Activated T-helper 1 cell treated with anti-CD3 and anti-CD28 coated beads, Interleukin-2, amount 50 U/mL, for 16 hours (primary cell): ENCODE measurements around the gene PRKCD.

Source experiments
- DNase-seq, 2 donors: peaks; one replicate each; pipeline ENCODE4 v3.0.0-alpha.2; 2020; ENCODE audit warnings: low read depth in 1 of 2, low spot score in 1 of 2

Gene PRKCD

DNA sequence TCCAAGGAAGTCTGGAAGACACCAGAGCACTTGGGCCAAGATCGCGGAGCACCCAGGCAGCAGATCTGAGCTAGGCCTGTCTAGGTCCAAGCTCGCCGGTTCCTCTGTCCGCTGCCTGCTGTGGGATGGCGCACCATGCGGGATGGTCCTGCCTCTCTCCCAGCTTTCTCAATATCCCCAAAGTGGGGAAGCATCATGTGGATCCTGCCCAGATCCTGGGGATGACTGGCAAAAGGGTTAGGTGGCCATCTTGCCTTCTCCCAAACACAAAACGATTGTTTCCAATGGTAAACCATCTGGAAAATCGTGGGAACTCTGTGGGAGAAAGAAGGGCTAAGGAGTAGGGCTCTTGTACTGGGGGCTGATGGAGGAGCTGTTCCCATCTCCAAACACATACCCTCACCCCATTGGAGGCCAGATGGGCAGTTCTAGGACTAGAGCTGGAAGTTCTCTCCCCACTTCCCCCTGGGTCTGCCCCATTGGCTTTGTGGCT, 8.9 kb downstream of the PRKCD start:
- no peak for DNase-seq

DNA sequence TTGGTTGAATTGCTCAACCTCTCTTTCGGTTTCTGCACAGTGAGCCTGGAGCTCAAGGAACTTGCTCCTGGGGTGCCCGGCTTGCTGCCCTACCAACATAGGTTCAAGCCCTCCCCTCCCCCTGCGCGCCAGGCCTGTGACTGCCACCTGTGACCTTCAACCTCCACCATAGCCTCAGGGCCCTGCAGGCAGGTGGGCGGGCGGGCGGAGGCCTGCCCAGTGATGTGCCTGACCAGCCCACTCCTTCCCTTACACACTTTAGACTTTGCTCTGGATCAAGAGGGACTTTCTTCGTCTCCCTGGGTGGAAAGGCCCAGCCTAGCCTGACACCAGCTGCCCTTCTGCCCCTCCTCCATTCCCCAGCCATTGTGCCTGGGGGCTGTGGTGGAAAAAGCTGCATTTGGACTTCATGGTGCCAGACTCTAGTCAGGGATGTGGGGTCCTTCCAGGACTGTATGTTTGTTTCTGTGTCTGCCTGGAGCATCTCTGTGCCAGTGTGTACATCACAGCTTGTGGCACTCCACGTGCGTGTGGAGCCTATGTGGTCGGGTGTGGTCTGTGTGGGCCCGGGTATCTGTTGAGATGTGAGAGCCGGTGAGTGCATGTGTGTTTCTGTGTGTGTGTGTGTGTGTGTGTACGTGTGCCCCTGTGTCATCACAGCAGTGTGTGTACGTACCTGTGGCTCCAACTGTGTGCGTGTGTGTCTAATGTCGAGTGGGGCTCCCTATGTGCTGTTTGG, 9.5 kb downstream of the PRKCD start:
- DNase-seq, result no peak

- no peak for DNase-seq
Measured at GRCh38 chr3:53171064-53171418, 10.0 kb downstream of the PRKCD start.

GRCh38 chr3:53171827-53172505, 11.0 kb downstream of the PRKCD start:
- no peak for DNase-seq

- no peak for DNase-seq
Measured at GRCh38 chr3:53173107-53173506, 12.1 kb downstream of the PRKCD start.

- DNase-seq, result no peak
Measured at GRCh38 chr3:53174346-53175250, 13.6 kb downstream of the PRKCD start.

- DNase-seq, result no peak
Measured at GRCh38 chr3:53175613-53176540, 14.9 kb downstream of the PRKCD start.

DNA sequence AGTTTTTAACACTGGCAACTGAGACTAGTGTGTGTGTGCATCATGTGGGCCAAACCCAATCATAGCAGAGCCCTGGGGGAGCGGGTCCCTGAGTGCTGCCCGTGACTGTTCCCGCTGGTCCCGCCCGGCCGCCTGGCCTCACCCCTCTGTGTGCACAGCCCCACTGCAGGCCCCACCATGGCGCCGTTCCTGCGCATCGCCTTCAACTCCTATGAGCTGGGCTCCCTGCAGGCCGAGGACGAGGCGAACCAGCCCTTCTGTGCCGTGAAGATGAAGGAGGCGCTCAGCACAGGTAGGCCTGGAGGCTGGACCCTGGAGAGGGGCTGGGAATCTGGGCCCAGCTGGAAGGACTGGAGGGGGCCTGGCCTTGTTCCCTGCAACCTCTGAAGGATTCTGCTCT, 17.2 kb downstream of the PRKCD start:
- no peak for DNase-seq

DNA sequence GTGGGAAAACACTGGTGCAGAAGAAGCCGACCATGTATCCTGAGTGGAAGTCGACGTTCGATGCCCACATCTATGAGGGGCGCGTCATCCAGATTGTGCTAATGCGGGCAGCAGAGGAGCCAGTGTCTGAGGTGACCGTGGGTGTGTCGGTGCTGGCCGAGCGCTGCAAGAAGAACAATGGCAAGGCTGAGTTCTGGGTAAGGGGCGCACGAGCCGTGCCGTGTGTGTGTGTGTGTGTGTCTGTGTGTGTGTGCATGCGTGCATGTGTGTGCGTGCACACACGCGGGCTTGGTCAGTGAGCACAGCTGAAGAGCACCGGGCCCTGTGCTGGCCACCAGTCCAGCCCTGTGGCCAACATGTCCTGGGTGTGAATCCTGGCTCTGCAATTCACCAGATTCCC, 18.6 kb downstream of the PRKCD start:
- DNase-seq, result no peak

DNA sequence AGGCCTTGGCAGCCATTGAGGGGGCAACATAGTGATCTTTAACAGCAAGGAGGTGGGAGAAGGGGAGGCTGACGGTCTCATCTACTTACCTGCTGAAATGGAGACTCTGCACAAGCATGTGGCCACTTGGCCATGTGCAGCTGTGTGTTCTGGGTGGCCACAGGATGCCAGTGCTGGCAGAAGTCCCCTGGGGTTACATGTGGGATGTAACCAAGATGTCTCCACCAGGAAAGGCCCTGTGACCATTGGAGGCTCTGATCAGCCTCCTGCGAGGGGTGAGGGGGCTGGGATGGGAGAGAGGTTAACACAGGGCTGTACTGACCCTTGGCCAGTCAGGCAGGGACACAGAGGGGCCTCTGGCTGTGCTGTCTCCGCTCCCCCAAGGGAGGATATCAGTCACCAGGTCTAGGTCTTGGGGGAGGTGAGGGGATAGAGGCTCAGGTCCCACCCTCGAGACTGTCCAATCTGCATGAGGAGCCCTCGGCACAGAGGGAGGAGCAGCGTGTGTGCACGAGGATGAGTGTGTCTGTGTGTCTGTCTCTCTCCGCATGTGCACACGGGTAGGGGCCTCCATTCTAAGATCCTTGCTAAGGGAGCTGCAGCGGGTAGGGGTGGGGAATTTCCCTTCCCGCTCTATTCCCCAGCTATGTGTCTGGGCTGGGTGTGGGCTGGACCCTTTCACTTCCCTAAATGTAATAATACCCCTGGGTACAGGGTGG, 19.5 kb downstream of the PRKCD start:
- no peak for DNase-seq

DNA sequence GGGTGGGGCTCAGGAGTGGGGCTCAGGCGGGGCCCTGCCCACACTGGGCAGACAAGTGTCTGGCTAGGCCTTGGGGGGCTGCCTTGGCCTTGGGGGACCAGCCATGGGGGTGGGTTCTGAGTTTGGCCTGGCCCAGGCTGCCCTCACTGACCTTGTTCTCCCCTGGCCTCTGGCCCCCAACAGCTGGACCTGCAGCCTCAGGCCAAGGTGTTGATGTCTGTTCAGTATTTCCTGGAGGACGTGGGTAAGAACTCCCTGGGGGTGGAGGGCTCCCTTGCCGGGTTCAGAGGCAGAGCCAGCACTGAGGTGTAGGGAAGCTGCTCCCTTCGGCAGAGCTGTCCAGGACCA, 20.0 kb downstream of the PRKCD start:
- DNase-seq, result no peak

DNA sequence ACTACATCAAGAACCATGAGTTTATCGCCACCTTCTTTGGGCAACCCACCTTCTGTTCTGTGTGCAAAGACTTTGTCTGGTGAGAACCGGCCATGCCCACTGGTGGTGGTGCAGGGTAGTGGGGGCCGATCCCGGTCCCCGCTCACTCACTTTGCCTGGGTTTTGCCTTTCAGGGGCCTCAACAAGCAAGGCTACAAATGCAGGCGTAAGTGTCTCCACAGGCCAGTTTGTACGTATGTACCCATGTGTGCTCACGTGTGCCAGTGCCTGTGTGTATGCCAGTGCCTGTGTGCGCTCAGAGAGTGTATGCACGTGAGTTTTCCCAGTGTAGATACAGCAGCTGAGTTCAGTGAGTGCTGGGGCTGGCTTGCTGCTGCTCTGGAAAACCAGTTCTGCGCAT, 20.5 kb downstream of the PRKCD start:
- no peak for DNase-seq

GRCh38 chr3:53182764-53183355, 21.9 kb downstream of the PRKCD start:
- no peak for DNase-seq

- DNase-seq, result no peak
Measured at GRCh38 chr3:53183514-53183913, 22.5 kb downstream of the PRKCD start.

DNA sequence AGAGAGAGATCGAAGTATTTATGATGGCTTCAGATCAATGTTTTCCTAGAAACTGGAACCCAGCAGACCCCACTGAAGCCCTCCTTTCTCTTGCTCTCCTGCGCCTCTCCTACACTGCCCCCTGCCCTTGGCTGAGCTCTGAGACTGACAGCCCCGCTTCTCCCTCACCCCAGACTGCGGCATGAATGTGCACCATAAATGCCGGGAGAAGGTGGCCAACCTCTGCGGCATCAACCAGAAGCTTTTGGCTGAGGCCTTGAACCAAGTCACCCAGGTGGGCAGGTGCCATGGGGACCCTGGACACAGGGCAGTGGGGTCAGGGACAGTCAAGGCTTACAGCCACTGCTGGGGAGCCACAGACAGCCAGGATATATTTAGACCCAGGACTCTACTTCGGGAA, 23.7 kb downstream of the PRKCD start:
- DNase-seq, result no peak

DNA sequence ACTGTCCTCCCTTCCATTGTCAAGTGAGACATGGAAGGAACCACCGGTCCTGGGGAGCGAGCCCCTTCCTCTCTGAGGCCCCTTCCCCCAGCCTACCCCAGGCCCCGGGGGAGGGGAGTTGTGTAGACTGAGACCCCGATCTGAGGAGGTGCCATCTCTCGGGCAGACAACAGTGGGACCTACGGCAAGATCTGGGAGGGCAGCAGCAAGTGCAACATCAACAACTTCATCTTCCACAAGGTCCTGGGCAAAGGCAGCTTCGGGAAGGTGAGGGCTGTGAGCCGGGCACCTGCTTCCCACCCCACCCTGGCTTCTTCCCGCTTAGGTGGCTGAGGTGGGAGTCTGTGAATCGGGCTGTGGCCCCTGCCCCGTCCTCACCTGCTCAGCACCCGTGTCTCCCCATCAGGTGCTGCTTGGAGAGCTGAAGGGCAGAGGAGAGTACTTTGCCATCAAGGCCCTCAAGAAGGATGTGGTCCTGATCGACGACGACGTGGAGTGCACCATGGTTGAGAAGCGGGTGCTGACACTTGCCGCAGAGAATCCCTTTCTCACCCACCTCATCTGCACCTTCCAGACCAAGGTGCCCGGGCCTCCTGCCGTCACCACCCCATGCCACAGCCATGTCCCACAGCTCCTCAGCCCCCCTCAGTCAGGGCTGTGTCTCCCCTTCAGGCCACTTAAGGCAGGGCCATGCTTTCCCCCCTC, 24.9 kb downstream of the PRKCD start:
- DNase-seq, result no peak

- DNase-seq, result no peak
Measured at GRCh38 chr3:53186726-53187125, 25.7 kb downstream of the PRKCD start.

GRCh38 chr3:53187430-53187829, 26.4 kb downstream of the PRKCD start:
- DNase-seq, result no peak

DNA sequence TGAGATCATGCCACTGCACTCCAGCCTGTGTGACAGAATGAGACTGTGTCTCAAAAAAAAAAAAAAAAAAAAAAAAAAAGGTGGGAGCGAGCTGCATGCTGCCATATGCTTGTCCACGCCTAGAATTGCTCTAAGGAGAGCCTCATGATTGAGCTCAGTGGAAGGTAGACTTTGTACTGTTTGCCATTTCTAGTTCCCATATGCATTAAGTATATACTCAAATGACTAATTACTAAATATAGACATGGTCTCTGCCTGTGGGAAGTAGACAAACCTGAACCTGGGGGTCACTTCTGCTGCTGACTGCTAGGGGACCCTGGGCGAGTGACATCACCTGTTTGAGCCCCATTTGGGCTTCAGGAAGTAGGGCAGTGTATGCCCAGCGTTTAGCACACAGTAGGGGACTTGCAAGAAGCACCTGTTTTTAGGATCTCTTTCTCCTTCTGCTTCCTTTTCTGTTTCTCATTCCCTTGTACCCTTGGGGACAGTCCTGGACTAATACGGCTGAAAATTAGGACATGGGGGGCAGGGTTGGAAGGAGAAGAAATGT, 27.2 kb downstream of the PRKCD start:
- DNase-seq, result no peak
